ENCODE results near the gene GTF2IRD1.

GTF2IRD1 gene

GRCh38 chr7:74511345-74511744 lies 57.6 kb downstream of the GTF2IRD1 start:
- TF ChIP-seq, protein P1, sequence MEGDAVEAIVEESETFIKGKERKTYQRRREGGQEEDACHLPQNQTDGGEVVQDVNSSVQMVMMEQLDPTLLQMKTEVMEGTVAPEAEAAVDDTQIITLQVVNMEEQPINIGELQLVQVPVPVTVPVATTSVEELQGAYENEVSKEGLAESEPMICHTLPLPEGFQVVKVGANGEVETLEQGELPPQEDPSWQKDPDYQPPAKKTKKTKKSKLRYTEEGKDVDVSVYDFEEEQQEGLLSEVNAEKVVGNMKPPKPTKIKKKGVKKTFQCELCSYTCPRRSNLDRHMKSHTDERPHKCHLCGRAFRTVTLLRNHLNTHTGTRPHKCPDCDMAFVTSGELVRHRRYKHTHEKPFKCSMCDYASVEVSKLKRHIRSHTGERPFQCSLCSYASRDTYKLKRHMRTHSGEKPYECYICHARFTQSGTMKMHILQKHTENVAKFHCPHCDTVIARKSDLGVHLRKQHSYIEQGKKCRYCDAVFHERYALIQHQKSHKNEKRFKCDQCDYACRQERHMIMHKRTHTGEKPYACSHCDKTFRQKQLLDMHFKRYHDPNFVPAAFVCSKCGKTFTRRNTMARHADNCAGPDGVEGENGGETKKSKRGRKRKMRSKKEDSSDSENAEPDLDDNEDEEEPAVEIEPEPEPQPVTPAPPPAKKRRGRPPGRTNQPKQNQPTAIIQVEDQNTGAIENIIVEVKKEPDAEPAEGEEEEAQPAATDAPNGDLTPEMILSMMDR (IDR thresholded peaks at IDR 0.05; ENCODE audit: borderline replicate concordance, insufficient read depth, low read depth, low read length): no peak
- H3K4me3 ChIP-seq (ENCODE audit: low read depth, low read length): no peak overlapping the region

GRCh38 chr7:74512762-74513161 lies 59.1 kb downstream of the GTF2IRD1 start:
- H3K4me3 ChIP-seq (ENCODE audit: low read depth, low read length): no peak overlapping the region
- TF ChIP-seq, protein P1 (IDR thresholded peaks at IDR 0.05; ENCODE audit: borderline replicate concordance, insufficient read depth, low read depth, low read length): no peak

- TF ChIP-seq, protein P1 (IDR thresholded peaks at IDR 0.05; ENCODE audit: borderline replicate concordance, insufficient read depth, low read depth, low read length): no peak
- H3K4me3 ChIP-seq (ENCODE audit: low read depth, low read length): no peak overlapping the region
Measured at GRCh38 chr7:74514131-74514591, 60.5 kb downstream of the GTF2IRD1 start.

DNA sequence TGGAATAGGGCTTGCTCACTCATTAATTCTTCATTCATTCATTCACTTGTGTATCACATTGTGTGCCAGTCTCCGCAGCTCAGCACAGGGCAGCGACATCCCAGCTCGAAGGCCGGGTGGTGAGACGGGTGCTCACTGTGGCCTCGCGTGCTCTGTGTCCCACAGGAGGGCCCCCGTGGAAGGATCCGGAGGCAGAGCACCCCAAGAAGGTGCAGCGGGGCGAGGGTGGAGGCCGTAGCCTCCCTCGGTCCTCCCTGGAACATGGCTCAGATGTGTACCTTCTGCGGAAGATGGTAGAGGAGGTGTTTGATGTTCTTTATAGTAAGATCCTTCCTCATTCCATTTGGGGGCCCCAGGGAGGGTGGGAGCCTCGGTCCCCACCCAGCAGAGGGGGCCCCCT lies 61.6 kb downstream of the GTF2IRD1 start:
- H3K4me3 ChIP-seq (ENCODE audit: low read depth, low read length): no peak overlapping the region
- TF ChIP-seq, protein P1 (IDR thresholded peaks at IDR 0.05; ENCODE audit: borderline replicate concordance, insufficient read depth, low read depth, low read length): no peak

DNA sequence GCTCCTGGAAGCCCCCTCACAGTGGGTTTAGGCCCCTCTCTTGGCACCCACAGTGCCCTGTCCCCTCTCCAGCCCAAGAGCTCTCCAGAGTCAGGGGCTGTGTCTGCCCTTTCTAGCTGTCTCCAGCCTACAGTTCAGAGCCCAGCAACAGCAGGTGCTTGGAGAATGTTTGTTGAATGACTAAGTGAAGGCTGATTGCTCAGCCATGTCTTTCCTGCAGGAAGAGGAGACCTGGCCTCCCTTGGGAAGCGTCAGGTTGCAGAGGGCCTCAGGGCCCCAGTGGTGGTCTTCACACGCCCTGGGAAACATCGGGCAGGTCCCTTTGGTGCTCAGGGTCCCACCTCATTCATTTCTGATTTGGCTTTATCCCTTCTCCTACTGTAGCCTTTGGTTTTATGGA lies 62.5 kb downstream of the GTF2IRD1 start:
- H3K4me3 ChIP-seq (ENCODE audit: low read depth, low read length): no peak overlapping the region
- TF ChIP-seq, protein P1 (IDR thresholded peaks at IDR 0.05; ENCODE audit: borderline replicate concordance, insufficient read depth, low read depth, low read length): no peak

DNA sequence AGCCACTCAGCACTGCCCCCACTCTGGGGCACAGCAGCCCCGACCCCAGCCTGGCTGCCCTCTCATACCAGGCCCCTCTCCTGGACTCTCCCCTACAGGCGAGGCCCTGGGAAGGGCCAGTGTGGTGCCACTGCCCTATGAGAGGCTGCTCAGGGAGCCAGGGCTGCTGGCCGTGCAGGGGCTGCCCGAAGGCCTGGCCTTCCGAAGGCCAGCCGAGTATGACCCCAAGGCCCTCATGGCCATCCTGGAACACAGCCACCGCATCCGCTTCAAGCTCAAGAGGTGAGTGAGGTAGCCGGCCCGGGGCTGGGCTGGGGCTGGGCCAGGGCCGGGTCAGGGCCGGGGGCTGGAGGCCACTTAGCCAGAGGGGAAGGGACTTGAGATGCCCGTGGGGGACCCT lies 64.3 kb downstream of the GTF2IRD1 start:
- TF ChIP-seq, protein P1 (IDR thresholded peaks at IDR 0.05; ENCODE audit: borderline replicate concordance, insufficient read depth, low read depth, low read length): no peak
- H3K4me3 ChIP-seq (ENCODE audit: low read depth, low read length): no peak overlapping the region

DNA sequence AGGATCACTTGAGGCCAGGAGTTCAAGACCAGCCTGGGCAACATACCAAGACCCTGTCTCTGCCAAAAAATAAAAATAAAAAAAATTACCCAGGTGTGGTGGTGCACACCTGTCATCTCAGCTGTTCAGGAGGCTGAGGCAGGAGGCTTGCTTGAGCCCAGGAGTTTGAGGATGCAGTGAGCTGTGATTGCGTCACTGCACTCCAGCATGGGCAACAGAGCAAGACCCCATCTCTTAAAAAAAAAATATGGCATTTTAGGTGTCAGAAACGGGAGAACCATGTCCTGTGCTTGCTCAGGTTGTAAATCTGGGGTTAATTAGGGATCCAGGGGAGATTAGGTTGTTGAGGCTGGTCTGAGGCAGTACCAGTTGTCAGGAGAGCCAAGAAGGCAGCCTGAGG lies 64.9 kb downstream of the GTF2IRD1 start:
- no peak overlapping the region for H3K4me3 ChIP-seq (ENCODE audit: low read depth, low read length)
- TF ChIP-seq, protein P1 (IDR thresholded peaks at IDR 0.05; ENCODE audit: borderline replicate concordance, insufficient read depth, low read depth, low read length): no peak
